Lower lobe of right lung (tissue), 2 donors: ENCODE results near the gene ARHGAP40. TPM values are rescaled to one million over a fixed set of nuclear protein-coding genes. Genes with fewer than 3 reads are reported as not detected.
A peak's percentile ranks its signal among the peaks of the same experiment; 100 is the strongest.

Experiments used
- ATAC-seq, 2 donors: fragments of 200-7000 bp; cut with Tn5 transposase; one replicate each; pipeline ENCODE4 v1.9.1; 2020 to 2022; ENCODE audit warnings: mild to moderate bottlenecking in 2 of 2, moderate library complexity in 2 of 2
- DNase-seq: peaks from one replicate; pipeline ENCODE4 v3.0.0-alpha.2; 2020
- H3K27ac ChIP-seq: fragments of 200-600 bp; one replicate; pipeline ENCODE4 v1.8.0; 2022
- H3K27me3 ChIP-seq: fragments of 200-600 bp; one replicate; pipeline ENCODE4 v1.8.0; 2022; ENCODE audit warnings: low read depth
- H3K36me3 ChIP-seq: fragments of 200-600 bp; one replicate; pipeline ENCODE4 v1.8.0; 2022; ENCODE audit warnings: mild to moderate bottlenecking
- H3K4me1 ChIP-seq: fragments of 200-600 bp; one replicate; pipeline ENCODE4 v1.8.0; 2022
- H3K4me3 ChIP-seq: fragments of 200-600 bp; one replicate; pipeline ENCODE4 v1.8.0; 2022; ENCODE audit warnings: mild to moderate bottlenecking
- H3K9me3 ChIP-seq: fragments of 200-600 bp; one replicate; pipeline ENCODE4 v1.8.0; 2022
- CTCF ChIP-seq: fragments of 200-600 bp; IDR thresholded peaks from one replicate; pipeline ENCODE4 v1.8.0; 2022; ENCODE audit warnings: antibody characterized with exemption, mild to moderate bottlenecking
- intact Hi-C: fragments of 100-400 bp; cut with DNase I; formaldehyde crosslinking; loops from one replicate; pipeline ENCODE4 v1.11.0; 2022
- total RNA-seq: library from RNA; stranded (reverse); fragmentation: NEBNext Ultra II Directional; extraction: Animal tissue kit (Norgen Biotek cat#: 25700); gene quantifications from one replicate; pipeline ENCODE4 v1.2.1, GENCODE V29; 2021
- donor health status: DM: no; HTN: yes; CAD: no; lungs with severe emphysema.

Gene ARHGAP40
- total RNA-seq, 1 donor from 2014 or later: 0.83 TPM

- Histone ChIP-seq H3K9me3 (no peaks in the 10 kb centered on the region), H3K27me3 (peaks cover 62% of the 10 kb centered on the region), H3K4me3 (no peak overlapping the region), H3K4me1 (peaks cover 8% of the 10 kb centered on the region), H3K27ac (no peak overlapping the region), H3K36me3 (no peaks in the 10 kb centered on the region)
- intact Hi-C loops: no loop called here
- ATAC-seq: no peak
- no peak for DNase-seq
- TF ChIP-seq CTCF: no peak
Observed at GRCh38 chr20:38671186-38671585, 69.6 kb downstream of the ARHGAP40 start.

GRCh38 chr20:38671701-38672292, 70.2 kb downstream of the ARHGAP40 start:
- H3K4me3 ChIP-seq: no peak overlapping the region
- intact Hi-C loops: no loop called here
- H3K4me1 ChIP-seq: peaks cover 8% of the 10 kb centered on the region
- H3K27ac ChIP-seq: no peak overlapping the region
- H3K9me3 ChIP-seq: no peaks in the 10 kb centered on the region
- DNase-seq (no peak), ATAC-seq (no peak)
- no peaks in the 10 kb centered on the region for H3K36me3 ChIP-seq
- H3K27me3 ChIP-seq: peaks cover 62% of the 10 kb centered on the region
- no peak for TF ChIP-seq CTCF

GRCh38 chr20:38672504-38672903, 70.9 kb downstream of the ARHGAP40 start:
- Histone ChIP-seq H3K27me3 (peaks cover 62% of the 10 kb centered on the region), H3K9me3 (no peaks in the 10 kb centered on the region), H3K36me3 (no peaks in the 10 kb centered on the region), H3K4me3 (no peak overlapping the region), H3K27ac (no peak overlapping the region), H3K4me1 (peaks cover 8% of the 10 kb centered on the region)
- no peak for DNase-seq
- no peak for TF ChIP-seq CTCF
- no peak for ATAC-seq
- intact Hi-C loops: no loop called here

GRCh38 chr20:38673261-38673660, 71.7 kb downstream of the ARHGAP40 start:
- DNase-seq (no peak), ATAC-seq (no peak)
- Histone ChIP-seq H3K27me3 (peaks cover 57% of the 10 kb centered on the region), H3K4me1 (peaks cover 8% of the 10 kb centered on the region), H3K27ac (no peak overlapping the region), H3K36me3 (no peaks in the 10 kb centered on the region), H3K9me3 (no peaks in the 10 kb centered on the region), H3K4me3 (no peak overlapping the region)
- no peak for TF ChIP-seq CTCF
- intact Hi-C loops: no loop called here

GRCh38 chr20:38673725-38674091, 72.1 kb downstream of the ARHGAP40 start:
- H3K27ac ChIP-seq: no peak overlapping the region
- H3K36me3 ChIP-seq: no peaks in the 10 kb centered on the region
- no peak for TF ChIP-seq CTCF
- DNase-seq: no peak
- no peak for ATAC-seq
- peaks cover 55% of the 10 kb centered on the region for H3K27me3 ChIP-seq
- peak overlapping the region; percentile 51 for H3K4me3 ChIP-seq
- intact Hi-C loops: no loop called here
- no peaks in the 10 kb centered on the region for H3K9me3 ChIP-seq
- peaks cover 8% of the 10 kb centered on the region for H3K4me1 ChIP-seq
